Fibroblast of villous mesenchyme (primary cell): ENCODE results near the gene ZNF653. TPM values are rescaled to one million over a fixed set of nuclear protein-coding genes. Genes with fewer than 3 reads are reported as not detected.

Experiments
- DNase-seq: peaks from one replicate; pipeline ENCODE4 v3.0.0-alpha.2; 2010; ENCODE audit warnings: low read depth
- H3K4me3 ChIP-seq: 2 replicates; pipeline ENCODE4 v1.5.1; 2011; ENCODE audit warnings: low read depth, mild to moderate bottlenecking, low read length
- CTCF ChIP-seq: IDR thresholded peaks from 2 replicates; pipeline ENCODE4 v1.5.1; 2012; ENCODE audit warnings: low read depth, mild to moderate bottlenecking, low read length; ENCODE audit not compliant: insufficient read depth
- total RNA-seq: library from RNA; depleted of rRNA; stranded (reverse); fragments of >200 nt; gene quantifications from 2 replicates; pipeline ENCODE4 v1.2.3, GENCODE V29; 2012

Gene ZNF653
- total RNA-seq, 1 donor = 4.7 TPM

GRCh38 chr19:11481534-11482383, 23.9 kb downstream of the ZNF653 start:
- TF ChIP-seq CTCF = no peak
- H3K4me3 ChIP-seq = peak overlapping the region; percentile 48
- DNase-seq = peak; percentile 86

- no peak for TF ChIP-seq CTCF
- no peak for DNase-seq
- no peak within 1 kb of the TSS for H3K4me3 ChIP-seq
These were observed 24.7 kb downstream of the ZNF653 start, which contains the start of gene ELAVL3 for GRCh38 chr19:11480715-11481533. ELAVL3 (minus strand) TSS chr19:11481046; CDS start chr19:11480608, 438 bp downstream.

- no peak for TF ChIP-seq CTCF
- H3K4me3 ChIP-seq = no peak overlapping the region
- DNase-seq = no peak
These were observed 25.5 kb downstream of the ZNF653 start for GRCh38 chr19:11479898-11480714.

GRCh38 chr19:11479090-11479897, 26.3 kb downstream of the ZNF653 start:
- no peak overlapping the region for H3K4me3 ChIP-seq
- no peak for TF ChIP-seq CTCF
- peak; percentile 16 for DNase-seq

- no peak for DNase-seq
- no peak overlapping the region for H3K4me3 ChIP-seq
- TF ChIP-seq CTCF = no peak
These were observed 27.2 kb downstream of the ZNF653 start for GRCh38 chr19:11478167-11479089.
